Activated CD8-positive, alpha-beta memory T cell treated with anti-CD3 and anti-CD28 coated beads, Interleukin-2, amount 50 U/mL, for 1 hour (primary cell): ENCODE results near the gene ZNF804A.

Source experiments
- DNase-seq: peaks from one replicate; pipeline ENCODE4 v3.0.0-alpha.2; 2020; ENCODE audit errors: extremely low read depth

Gene ZNF804A

DNA sequence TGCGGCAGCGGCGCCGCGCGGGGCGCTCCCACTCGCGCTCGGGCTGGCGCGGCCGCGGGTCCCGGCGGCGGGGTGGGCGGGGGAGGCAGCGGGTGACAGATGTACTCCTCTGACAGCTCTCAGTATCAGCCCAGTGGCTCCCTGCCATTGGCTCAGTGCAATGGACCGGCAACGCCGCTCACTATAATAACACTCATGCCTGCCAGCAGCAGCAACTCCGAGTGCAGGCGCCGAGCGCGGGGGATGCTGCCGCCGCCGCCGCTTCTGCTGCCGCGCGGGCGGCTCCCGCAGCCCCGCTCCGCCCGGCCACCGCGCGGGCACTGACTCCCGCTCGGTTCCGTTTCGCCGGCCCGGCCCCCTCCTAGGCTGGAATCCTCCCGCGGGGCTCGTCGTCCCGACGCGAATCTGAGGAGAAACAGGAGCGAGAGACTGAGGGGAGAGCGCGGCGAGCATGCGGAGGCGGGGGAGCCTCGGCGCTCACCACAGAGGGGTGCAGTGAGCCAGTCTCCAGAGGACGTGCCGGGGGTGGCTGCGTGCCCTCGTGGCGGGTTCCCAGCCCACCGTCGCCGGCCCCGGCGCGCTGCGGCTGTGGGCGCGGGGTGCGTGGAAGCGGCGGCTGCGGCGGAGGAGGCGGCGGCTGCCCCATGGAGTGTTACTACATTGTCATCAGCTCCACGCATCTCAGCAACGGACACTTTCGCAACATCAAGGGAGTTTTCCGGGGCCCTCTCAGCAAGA is at the start of gene ZNF804A:
Gene ZNF804A, plus strand, starts transcription at position 214 of the 738 bp plus-strand sequence. Its CDS starts 431 bp downstream, at position 645.
- DNase-seq: no peak

GRCh38 chr2:184549153-184549552 is 49.2 kb upstream of the ZNF804A start:
- DNase-seq: no peak

DNA sequence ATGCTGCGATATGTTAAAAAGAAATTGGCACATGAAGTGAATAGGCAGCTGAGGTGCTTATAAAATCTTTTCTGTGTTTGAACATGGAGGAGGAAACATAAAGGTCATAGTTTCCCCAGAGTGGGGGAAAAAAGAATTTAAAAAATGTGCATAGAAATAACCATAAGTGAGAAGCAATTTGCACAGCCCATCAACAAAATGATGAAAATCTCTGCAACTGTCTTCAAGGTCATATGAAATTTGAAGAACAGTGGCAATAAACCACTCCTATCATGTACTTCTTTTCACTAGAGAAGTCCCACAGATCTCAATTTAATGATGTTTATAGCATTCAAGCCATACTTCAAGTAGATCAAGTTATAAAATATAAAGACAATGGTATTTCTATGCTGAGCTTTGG is 46.7 kb upstream of the ZNF804A start:
- no peak for DNase-seq

DNA sequence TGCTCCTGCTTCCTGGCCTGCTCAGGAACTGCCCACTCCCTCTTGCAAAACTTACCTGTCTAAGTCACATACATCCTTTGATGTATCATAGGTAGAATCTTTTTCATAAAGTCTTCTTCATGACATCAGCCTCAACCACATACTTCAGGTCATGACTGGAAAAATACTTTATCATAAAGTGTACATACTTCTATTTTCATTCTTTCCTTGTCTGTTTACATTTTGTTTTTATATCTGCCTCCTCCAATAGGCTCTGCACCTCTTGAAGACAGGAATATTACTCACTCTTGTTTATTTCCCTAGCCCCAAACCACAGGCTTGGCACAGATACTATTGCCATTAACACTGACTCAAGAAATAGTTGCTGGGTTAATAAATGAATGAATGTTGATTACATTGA is 43.6 kb upstream of the ZNF804A start:
- DNase-seq: no peak

GRCh38 chr2:184555352-184555751 is 43.0 kb upstream of the ZNF804A start:
- no peak for DNase-seq

DNA sequence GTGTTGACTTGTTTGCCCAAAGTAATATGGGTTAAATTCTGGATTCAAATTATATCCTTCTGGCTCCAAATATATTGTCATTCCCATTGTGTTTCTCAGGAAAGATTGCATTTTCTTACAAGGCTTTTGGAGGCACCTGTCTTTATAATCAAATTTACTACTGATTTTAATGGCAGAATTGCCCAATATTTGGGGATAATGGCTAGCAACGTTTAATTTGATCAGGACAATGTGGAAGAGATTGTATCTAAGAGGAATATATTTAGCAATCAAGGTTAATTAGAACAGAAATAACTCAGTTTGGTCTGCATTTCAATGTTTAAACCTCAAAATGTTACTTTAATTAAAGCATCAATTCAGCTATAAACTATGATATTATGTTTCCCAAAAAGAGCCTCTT is 41.7 kb upstream of the ZNF804A start:
- no peak for DNase-seq

GRCh38 chr2:184558713-184559464 is 39.4 kb upstream of the ZNF804A start:
- no peak for DNase-seq

- DNase-seq: no peak
These were observed 37.7 kb upstream of the ZNF804A start for GRCh38 chr2:184560603-184561002.

DNA sequence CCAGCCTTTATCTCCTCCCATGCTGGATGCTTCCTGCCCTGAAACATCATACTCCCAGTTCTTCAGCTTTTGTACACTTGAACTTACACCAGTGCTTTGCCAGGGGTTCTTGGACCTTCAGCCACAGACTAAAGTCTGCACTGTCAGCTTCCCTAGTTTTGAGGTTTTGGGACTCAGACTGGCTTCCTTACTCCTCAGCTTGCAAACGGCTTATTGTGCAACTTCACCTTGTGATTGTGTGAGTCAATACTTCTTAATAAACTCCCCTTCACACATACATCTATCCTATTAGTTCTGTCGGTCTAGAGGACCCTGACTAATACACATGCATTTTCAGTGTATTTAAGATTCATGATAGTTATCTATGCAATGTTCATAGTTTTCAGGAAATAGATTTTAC is 35.8 kb upstream of the ZNF804A start:
- DNase-seq: no peak

DNA sequence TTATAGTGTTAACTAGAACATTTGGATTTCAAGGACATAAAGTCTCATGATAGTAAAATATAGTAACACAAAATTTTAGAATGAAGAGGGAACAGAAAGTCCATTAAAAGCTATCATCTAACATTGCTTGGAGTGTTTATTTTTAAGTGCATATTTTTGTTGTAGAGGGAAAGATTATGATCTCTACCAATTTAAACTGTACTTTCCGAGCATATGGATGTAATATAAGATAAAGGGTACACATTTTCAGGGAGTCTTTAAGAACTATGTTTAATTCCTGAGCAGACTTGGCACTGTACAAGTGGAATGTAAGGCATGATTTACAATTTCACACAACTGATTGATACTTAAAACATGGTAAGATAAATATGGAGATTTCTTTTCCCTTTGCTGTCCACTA is 34.2 kb upstream of the ZNF804A start:
- DNase-seq: no peak

GRCh38 chr2:184566716-184567115 is 31.6 kb upstream of the ZNF804A start:
- no peak for DNase-seq

- no peak for DNase-seq
These were observed 21.3 kb upstream of the ZNF804A start for GRCh38 chr2:184577056-184577455.

- no peak for DNase-seq
These were observed 20.6 kb upstream of the ZNF804A start for GRCh38 chr2:184577743-184578142.

DNA sequence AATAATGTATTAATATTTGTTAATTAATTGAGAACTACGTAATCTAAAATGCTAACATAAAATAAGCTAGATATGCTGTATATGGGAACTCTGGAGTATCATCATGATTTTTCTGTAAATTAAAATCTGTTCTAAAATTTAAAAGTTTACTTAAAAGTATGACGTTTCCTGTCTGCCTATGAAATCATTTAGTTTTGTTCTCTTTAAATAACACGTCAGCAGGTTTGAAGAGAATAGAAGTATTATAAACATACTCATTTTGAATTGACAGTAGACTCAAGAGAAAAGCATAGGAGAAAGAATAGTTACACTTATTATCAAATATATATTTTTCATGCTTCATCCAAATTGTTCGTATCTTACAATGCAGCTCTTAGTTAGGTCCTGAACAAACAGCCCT is 19.1 kb upstream of the ZNF804A start:
- no peak for DNase-seq

GRCh38 chr2:184581391-184581790 is 16.9 kb upstream of the ZNF804A start:
- DNase-seq: no peak

- no peak for DNase-seq
These were observed 9.1 kb upstream of the ZNF804A start for GRCh38 chr2:184589261-184589660.

- no peak for DNase-seq
These were observed 1.4 kb upstream of the ZNF804A start for GRCh38 chr2:184596819-184597411.

GRCh38 chr2:184597571-184597991 is 748 bp upstream of the ZNF804A start:
- DNase-seq: no peak

DNA sequence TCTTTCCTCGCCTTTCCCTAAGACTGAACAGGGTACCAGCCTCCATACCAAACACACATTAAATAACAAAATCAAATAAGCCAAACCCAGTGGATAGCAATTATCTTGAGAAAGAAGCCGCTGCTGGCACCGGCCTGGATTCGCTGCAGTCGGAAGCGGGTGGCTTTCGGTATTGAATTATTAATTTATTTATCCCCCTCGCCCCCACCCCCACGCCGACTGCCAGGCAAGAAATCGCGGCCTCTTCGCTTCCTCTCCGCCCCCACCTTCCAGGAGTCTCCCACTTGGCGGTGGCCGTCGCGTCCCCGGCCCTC is 370 bp upstream of the ZNF804A start:
- DNase-seq: no peak

GRCh38 chr2:184599054-184599871 is 934 bp downstream of the ZNF804A start:
- DNase-seq: no peak

- no peak for DNase-seq
These were observed 1.5 kb downstream of the ZNF804A start for GRCh38 chr2:184599872-184600222.

DNA sequence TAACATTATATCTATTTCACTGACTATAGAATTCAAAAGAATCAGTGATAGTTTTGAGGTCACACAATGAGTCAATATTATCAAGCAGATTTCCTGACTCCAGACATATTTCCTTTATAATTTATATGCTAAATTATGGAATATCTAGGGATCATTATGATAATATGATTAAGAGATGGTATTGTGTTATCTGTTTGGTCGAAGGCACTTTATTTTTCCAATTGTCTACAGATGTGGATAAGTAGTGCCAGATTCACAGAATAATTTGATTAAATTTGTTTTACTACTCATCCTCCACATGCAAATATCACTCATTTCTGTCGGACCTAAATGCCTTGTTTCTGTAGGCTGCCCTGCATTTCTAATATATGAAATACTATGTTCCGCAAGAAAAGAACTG is 4.4 kb downstream of the ZNF804A start:
- DNase-seq: no peak
